Measurements from ENCODE around the gene GNG7.

GRCh38 chr19:2604747-2605329 is 97.7 kb downstream of the GNG7 start:
- TF ChIP-seq TAF1 (IDR thresholded peaks at IDR 0.05; ENCODE audit: borderline replicate concordance, low read depth, low read length) (no peak), POLR2A (IDR thresholded peaks at IDR 0.05; ENCODE audit: low read depth, low read length) (no peak)
